ENCODE data around the gene SNX21. TPM values are rescaled to one million over a fixed set of nuclear protein-coding genes. Genes with fewer than 3 reads are reported as not detected.

The SNX21 gene
- total RNA-seq, 1 experiment from 2014 or later = 3.1 TPM

- no TSS peak for BruUV-seq (replicated peaks)
- ChIA-PET CTCF (no interaction called here), POLR2A (ENCODE audit: low non-redundant PET) (no interaction called here)
- DNase-seq (ENCODE audit: low spot score) = no peak
- Histone ChIP-seq H3K4me1 (ENCODE audit: insufficient read depth, low read length, poor library complexity, severe bottlenecking) (peaks cover 8% of the 10 kb centered on the region), H3K9me3 (ENCODE audit: low read depth, low read length, poor library complexity, severe bottlenecking) (no peaks in the 10 kb centered on the region), H3K36me3 (ENCODE audit: insufficient read depth, low read length, poor library complexity, severe bottlenecking) (peaks cover 71% of the 10 kb centered on the region), H3K27ac (ENCODE audit: low read depth, low read length, poor library complexity, severe bottlenecking) (peak overlapping the region; percentile 8), H3K4me3 (ENCODE audit: low read depth, low read length, poor library complexity, severe bottlenecking) (peak overlapping the region; percentile 96), H3K27me3 (replicated peaks; ENCODE audit: insufficient read depth, low read depth, low read length, poor library complexity) (no peaks in the 10 kb centered on the region)
- intact Hi-C loops (cut with micrococcal nuclease; ENCODE audit: unreplicated experiment) = no loop called here
- TF ChIP-seq CTCF (conservative IDR thresholded peaks at IDR 0.05; ENCODE audit: low read depth, low read length) (no peak), EZH2 (IDR thresholded peaks at IDR 0.05; ENCODE audit: borderline replicate concordance, low read depth, low read length, poor library complexity, severe bottlenecking) (no peak)
Measured at GRCh38 chr20:45814314-45814713, 19.3 kb upstream of the SNX21 start.

- Histone ChIP-seq H3K4me3 (ENCODE audit: low read depth, low read length, poor library complexity, severe bottlenecking) (no peak overlapping the region), H3K4me1 (ENCODE audit: insufficient read depth, low read length, poor library complexity, severe bottlenecking) (peaks cover 7% of the 10 kb centered on the region), H3K27ac (ENCODE audit: low read depth, low read length, poor library complexity, severe bottlenecking) (peak overlapping the region; percentile 51), H3K36me3 (ENCODE audit: insufficient read depth, low read length, poor library complexity, severe bottlenecking) (peaks cover 47% of the 10 kb centered on the region), H3K9me3 (ENCODE audit: low read depth, low read length, poor library complexity, severe bottlenecking) (no peaks in the 10 kb centered on the region), H3K27me3 (replicated peaks; ENCODE audit: insufficient read depth, low read depth, low read length, poor library complexity) (no peaks in the 10 kb centered on the region)
- intact Hi-C loops (cut with micrococcal nuclease; ENCODE audit: unreplicated experiment) = no loop called here
- ChIA-PET CTCF (no interaction called here), POLR2A (ENCODE audit: low non-redundant PET) (no interaction called here)
- BruUV-seq (replicated peaks) = no TSS peak
- DNase-seq (ENCODE audit: low spot score) = no peak
- TF ChIP-seq CTCF (conservative IDR thresholded peaks at IDR 0.05; ENCODE audit: low read depth, low read length) (no peak), EZH2 (IDR thresholded peaks at IDR 0.05; ENCODE audit: borderline replicate concordance, low read depth, low read length, poor library complexity, severe bottlenecking) (no peak)
Measured at GRCh38 chr20:45816951-45817350, 16.6 kb upstream of the SNX21 start.

GRCh38 chr20:45817376-45818194, 16.0 kb upstream of the SNX21 start:
- no TSS peak for BruUV-seq (replicated peaks)

More at GRCh38 chr20:45817376-45818194, 16.0 kb upstream of the SNX21 start:
- H3K27ac ChIP-seq (ENCODE audit: low read depth, low read length, poor library complexity, severe bottlenecking) = peak overlapping the region; percentile 51
- ChIA-PET CTCF (no interaction called here), POLR2A (ENCODE audit: low non-redundant PET) (interaction anchor here (0.6 kb wide), 1 partner anchor 50 kb away, joined by 5 read pairs; no protein-coding TSS in a partner anchor)
- H3K9me3 ChIP-seq (ENCODE audit: low read depth, low read length, poor library complexity, severe bottlenecking) = no peaks in the 10 kb centered on the region
- no peak overlapping the region for H3K4me3 ChIP-seq (ENCODE audit: low read depth, low read length, poor library complexity, severe bottlenecking)
- no peak for DNase-seq (ENCODE audit: low spot score)
- peaks cover 47% of the 10 kb centered on the region for H3K36me3 ChIP-seq (ENCODE audit: insufficient read depth, low read length, poor library complexity, severe bottlenecking)
- no peaks in the 10 kb centered on the region for H3K27me3 ChIP-seq (replicated peaks; ENCODE audit: insufficient read depth, low read depth, low read length, poor library complexity)
- intact Hi-C loops (cut with micrococcal nuclease; ENCODE audit: unreplicated experiment) = no loop called here
- no peak for TF ChIP-seq CTCF (conservative IDR thresholded peaks at IDR 0.05; ENCODE audit: low read depth, low read length)
- no peak for TF ChIP-seq EZH2 (IDR thresholded peaks at IDR 0.05; ENCODE audit: borderline replicate concordance, low read depth, low read length, poor library complexity, severe bottlenecking)
- peaks cover 6% of the 10 kb centered on the region for H3K4me1 ChIP-seq (ENCODE audit: insufficient read depth, low read length, poor library complexity, severe bottlenecking)
